NOMO-1 (cell line): ENCODE results near the gene PLEK2.
"Not testable (repeated sequence)": the region's sequence is repeated elsewhere in the genome, so short reads cannot be mapped to it uniquely, and the experiment has no call there.

Experiments used
- DNase-seq, 2 experiments: peaks; one replicate each; lab custom pipeline; 2025; ENCODE audit not compliant: unreplicated experiment in 2 of 2; lab: John Stamatoyannopoulos, UW

The PLEK2 gene

DNA sequence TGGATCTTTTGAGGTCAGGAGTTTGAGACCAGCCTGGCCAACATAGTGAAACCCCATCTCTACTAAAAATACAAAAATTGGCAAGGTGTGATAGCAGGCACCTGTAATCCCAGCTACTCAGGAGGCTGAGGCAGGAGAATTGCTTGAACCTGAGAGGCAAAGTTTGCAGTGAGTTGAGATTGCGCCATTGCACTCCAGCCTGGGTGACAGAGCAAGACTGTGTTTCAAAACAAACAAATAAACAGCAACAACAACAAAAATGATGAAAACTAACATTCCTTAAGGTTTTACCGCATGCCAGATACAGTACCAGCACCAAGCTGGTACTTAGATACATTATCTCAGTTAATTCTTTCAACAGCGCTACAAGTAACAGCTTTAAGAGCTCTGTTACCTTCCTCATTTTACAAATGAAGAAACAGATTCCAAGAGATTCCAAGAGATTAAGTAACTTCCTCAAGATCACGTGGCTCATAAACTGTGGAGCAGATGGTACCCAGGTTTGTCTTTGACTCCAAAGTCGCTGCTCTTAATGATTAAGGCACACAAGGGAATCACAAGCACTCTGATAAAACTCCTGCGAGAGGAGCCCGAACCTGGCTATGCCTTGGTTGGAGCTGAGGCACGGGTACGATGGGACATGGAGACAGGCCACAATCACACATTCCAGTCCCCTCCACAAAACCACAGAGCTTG lies 17.7 kb upstream of the PLEK2 start:
- DNase-seq = no peak

DNA sequence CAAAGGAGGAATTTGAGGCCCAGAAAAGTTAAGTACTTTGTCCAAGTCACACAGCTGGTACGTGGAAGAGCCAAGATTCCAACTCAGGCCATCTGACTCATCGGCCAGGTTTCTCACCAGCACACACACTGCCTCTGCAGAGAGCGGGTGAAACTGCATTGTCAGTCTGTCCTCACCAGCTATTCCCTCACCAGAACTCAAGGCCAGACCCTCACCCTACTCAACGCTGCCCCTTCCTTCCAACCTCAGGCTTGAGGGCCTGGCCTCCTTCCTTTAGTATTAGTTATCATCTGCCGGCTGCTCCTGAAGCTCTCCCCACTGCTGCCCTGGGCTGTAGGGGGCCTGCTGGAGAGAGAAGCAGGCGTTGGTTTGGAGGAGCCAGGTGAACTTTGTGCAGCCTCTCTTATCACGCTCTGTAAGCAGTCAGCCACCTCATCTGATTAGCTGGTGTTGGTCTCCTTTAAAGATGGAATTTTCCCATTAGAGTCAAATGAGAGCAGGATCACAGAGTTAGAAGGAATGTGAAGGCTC lies 16.6 kb upstream of the PLEK2 start:
- no peak for DNase-seq

DNA sequence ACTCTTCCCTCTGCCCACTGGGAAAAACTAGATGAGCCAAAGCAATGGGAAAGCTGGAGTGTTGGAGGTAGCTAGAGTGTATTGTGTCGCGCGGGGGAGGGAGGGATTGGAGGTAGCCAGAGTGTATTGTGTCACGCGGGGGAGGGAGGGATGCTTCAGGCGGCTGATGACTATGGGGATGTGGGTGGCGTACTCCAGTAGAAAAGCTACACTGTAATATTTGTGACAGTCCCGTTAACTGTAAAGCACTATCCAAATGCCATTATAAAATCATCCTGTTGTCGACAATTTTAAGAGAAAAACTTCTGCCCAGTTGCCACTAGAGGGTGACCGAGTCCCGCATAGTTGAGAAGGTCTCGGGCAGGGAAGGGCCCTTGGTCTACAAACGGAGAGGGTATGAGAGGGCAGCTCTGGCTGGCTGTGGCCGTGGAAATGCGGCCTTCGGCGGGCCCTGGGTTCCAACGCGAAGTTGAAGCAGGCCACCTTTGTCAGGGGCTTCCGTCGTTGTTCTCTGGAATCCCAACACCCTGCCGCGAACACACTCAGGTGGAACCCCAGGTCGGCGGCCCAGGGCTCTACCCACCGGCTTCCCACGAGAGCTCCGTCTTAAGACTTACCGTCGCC lies 15.1 kb upstream of the PLEK2 start:
- DNase-seq = peak; percentile 57 to 78

DNA sequence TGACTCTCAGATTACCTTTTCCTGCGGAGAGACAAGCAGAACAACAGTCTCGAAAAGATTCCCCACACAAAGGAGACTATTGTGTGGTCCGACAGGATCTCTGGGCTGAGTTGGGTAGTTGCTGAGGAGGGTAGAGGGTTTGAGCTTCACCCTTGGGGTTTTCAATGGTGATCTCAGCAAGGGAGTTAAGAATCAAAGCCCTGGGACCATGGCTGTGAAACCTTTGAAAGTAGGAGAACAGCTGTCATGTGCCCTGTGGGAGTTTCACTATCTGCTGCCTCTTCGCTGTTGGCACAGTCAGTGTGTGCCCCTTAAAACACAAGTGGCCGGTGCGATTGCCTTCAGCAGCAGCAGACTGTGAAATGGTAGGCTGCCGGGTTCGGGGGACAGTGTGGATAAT lies 14.2 kb upstream of the PLEK2 start:
- no peak for DNase-seq

DNA sequence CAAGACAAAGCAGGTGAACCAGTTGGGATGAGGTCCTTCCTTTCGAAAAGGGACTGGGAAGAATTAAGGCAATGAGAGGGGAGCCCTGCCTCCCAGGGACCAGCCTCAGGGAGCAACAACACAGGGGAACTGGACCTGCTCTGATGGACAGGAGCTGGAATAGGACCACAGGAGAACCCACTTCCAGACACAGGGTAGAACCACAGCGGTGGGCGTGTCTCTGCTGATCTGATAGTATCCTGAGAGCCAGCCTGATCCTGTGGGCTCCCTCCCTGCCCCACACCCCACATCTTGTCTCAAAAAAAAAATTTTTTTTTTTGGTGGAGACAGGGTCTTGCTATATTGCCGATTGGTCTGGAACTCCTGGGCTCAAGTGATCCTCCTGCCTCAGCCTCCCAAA lies 13.6 kb upstream of the PLEK2 start:
- DNase-seq = no peak

DNA sequence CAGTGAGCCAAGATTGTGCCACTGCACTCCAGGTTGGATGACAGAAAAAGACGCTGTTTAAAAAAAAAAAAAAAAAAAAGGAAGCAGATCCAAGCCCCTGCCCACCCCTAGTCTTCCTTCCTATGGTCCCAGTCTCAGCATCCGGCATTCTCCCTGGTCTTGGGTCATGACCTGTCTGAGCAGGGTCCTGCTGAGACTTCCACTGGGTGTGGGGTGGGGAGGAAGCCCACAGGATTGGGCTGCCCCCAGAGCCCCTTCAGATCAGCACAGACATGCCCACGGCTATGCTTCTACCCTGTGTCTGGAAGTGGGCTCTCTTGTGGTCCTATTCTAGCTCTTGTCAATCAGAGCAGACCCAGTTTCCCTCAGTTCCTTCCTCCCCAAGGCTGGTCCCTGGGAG lies 12.6 kb upstream of the PLEK2 start:
- no peak for DNase-seq

DNA sequence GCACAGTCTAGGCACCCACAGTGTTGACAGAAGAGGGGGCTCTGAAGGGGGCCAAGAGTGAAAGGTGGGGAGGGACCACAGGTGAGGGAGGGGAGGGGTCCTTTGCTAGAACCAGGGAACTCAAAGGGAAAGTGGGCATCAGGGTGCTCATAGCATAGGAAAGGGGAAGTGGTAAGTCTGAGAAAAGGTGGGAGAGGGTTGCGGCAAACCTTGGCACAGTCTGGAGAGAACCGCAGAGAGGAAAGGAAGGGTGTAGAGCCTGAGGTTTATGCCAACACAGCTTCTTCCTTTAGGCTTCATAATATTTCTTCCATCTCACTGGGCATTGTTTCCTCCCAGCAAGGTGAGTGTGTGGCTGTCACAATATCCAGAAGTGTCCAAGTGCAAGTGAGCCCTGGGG lies 11.5 kb upstream of the PLEK2 start:
- DNase-seq = peak; percentile 31 to 33

DNA sequence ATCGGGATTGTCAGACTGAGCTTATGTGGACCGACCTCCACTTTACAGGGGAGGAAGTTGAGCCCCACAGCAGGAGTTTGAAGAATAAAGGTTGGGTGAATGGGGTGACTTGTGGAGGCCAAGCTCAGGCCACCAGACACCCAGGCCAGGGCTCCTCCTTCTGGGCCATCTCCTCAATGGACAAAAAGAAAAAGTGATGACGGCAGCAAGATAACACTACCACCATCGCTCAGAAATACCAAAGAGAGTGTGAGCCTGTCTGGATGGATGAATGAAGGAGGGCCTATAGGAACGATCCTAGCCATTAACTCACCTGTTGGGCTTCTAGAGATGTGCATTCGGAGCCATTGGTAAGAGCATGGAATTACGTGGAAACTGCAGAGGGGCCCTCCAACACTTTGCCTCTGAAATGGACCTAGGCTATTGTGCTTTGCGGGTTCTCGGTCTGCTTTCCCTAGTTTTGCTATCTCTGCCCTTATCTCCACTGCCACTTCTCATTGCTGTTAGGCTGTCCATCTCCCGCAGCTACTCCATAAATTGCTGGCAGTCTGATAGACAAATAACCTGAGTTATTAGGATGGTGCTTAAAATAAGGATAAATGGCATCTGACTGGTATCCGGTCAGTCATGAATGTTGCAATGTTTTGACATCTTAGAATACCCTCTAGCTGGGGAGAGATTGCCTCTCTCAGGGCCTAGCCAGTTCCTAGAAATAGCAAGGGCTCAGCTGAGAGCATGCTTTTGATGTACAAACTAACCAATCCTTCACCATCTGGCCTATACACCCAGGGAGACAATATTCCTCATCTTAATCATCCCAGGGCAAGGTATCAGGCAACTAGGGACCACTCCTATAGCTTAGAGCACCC lies 9.6 kb upstream of the PLEK2 start:
- no peak for DNase-seq

DNA sequence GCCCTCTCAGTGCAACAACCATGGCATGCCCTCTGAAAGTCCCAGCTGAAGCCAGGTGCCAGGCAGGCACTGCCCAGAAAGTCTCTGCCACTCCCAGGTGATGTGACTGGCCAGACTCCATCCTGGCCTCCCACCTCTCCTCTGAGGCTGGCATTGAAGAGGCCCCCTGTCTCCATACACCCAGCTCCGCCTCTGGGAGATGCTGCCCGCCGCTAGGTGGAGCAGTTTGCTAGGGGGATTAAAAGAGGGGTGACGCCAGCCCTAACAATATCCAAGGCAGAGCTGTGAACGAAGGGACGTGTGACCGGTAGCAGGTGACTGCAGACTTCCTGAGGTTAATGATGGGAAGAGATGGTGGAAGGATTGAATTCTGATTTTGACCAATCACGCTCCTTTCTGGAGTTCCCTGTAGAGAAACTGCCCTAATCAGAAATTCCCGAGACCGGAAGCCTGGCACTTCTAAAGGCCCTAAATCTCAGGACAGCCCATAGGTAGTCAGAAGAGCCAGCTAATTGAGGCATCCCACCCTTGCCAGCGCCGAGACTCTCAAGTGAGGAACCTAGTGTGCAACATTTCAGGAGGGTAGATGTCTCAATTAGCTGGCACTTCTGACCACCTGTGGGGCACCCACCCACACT lies 8.3 kb upstream of the PLEK2 start:
- DNase-seq = peak; percentile 43 to 47

DNA sequence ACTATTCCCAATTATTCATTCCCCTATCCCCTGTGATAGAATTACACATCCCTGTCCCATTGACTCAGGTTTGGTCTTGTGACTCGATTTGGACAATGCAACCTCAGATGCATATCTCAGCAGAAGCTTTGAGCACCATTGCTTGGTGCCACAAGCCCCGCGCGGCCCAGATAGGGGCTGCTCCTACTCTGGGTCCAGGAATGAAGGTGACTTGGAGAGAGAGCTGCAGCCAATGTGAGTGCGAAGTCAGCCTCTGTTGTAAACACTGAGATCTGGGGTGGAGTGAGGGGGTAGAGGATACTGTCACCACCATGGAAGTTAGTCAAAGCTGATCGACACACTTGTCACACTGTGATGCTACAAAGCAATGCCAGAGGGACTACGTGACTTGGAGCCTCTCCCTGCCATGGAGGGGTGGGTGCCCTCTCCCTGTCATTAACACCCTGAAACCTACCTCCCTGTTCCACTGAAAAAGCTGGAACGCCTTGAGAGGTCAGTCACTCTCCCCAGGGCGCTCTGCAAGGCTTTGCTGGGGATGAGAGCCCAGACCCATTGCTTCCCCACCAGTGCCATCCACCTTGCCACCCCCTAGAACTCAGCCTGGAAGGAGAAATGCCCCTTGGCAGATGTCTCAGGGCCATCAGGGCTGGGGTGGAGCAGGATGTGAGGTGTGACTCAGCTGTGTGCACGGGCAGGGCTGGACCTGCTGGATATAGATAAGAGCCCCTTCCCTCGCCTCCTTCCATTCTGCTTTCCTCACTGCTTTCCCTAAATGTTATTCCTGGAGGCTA lies 6.6 kb upstream of the PLEK2 start:
- DNase-seq = no peak

DNA sequence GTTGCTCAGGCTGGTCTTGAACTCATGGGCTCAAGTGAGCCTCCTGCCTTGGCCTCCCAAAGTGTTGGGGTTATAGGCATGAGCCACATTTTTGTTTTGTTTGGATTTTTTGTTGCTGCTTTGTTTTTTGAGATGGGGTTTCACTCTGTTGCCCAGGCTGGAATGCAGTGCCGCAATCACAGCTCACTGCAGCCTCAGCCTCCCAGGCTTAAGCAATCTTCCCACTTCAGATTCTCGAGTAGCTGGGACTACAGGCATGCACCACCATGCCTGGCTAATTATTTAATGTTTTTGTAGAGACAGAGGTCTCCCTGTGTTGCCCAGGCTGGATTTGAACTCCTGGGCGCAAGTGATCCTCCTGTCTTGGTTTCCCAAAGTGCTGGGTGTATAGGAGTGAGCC lies 5.7 kb upstream of the PLEK2 start:
- DNase-seq = no peak

DNA sequence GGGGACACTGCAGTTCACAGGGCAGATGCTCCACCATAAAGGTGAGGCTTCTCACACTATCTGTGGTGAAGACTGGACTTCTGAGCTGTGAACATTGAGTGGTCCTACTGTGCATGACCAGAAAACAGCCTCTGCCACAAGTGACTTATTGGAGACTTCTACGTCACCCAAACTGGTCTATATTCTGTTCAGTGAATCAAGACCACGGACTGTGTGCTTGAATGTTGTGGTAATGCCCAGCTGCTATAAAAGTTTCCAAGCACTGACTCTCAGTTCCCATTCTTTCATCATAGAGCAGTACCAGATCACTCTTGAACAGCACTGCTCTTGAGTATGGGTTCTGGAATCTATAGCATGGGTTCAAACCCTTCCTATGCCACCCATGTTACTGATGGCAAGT lies 4.8 kb upstream of the PLEK2 start:
- peak in 1 of 2 experiments; percentile 21 for DNase-seq

DNA sequence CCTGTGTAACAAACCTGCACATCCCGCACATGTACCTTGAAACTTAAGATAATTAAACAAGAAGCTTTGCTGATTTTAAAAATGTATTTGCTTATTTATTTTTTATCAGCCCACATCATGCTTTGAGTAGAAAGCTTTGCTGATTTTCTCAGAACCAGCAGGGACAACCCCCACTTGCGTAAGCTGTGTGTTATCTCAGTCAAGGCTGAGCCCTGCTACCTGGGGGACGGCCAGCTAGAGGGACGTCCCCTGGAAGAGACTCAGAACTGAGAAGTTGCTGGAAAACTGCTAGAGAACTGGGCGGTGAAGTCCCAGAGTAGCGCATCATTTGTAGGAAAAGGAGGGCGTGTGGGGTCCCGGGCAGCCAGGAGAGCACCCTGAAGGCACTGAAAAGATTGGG lies 4.1 kb upstream of the PLEK2 start:
- no peak for DNase-seq

DNA sequence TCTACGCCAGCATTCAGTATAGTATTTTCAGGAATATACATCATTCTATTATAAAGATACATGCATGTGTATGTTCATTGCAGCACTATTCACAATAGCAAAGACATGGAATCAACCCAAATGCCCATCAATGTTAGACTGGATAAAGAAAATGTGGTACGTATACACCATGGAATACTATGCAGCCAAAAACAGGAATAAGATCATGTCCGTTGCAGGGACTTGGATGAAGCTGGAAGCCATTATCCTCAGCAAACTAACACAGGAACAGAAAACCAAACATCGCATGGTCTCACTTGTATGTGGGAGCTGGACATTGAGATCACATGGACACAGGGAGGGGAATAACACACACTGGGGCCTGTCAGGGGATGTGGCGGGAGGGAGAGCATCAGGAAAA lies 3.6 kb upstream of the PLEK2 start:
- not testable (repeated sequence) for DNase-seq

DNA sequence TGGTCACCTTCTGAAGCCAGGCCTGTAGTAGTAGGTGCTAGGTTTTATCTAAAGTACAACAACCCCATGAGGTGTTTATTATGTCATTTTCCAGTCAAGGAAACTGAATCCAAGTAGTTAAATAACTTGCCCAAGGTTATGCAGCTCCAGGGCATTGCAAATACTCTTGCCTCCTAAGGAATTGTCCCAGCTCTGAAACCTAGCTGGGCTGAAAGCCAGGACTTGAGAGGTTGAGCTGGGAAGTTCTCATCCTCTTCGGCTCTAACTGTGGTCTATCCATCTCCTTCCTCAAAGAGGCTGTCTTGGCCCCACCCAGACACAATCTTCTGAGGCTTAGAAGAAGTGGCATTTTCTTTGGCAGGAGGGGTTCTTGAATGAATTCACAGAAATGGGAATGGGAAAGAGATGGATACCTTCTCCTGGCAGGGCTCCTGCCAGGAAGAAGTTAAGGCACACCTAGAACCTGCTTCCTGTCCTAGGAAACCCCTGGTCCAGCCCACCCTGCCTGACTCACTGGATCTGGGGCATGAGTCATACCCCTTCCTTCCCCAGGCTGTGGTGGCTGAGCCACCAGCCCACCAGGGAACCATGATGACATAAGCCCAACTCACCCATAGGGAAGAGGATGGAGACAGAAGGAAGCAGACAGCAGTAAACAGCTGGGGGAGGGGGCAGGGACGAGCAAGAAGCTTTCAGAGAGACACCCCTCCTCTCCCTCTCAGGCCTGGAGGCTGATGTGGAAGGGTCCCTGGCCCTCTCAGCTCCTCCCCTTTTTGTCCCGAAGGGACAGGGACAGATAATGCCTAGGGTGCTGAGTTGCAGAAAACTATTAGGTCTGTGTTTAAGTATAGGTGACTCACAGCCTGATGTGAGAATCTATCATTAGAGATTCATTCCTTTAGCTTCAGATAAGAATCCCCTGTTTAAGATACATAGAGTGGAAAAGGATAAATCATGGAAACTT lies 2.1 kb upstream of the PLEK2 start:
- DNase-seq = peak in 1 of 2 experiments; percentile 27

DNA sequence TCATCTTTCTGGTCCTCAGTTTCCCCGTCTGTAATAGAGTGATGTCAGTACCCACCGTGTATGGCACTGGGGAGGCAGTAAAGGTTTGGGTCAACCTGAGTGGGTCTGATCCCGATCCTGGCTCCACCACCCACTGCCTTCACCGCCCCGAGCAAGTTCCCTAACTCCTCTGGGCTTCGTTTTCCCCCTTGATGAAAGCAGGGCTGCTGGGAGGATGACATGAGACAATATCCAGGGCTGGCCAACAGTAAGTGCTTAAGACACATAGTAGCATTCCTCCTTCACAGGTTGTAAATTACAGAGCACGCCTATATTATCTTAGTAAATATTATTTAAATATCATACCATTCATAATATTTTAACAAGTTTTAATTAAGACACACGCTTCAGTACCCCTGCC lies 595 bp downstream of the PLEK2 start:
- no peak for DNase-seq

DNA sequence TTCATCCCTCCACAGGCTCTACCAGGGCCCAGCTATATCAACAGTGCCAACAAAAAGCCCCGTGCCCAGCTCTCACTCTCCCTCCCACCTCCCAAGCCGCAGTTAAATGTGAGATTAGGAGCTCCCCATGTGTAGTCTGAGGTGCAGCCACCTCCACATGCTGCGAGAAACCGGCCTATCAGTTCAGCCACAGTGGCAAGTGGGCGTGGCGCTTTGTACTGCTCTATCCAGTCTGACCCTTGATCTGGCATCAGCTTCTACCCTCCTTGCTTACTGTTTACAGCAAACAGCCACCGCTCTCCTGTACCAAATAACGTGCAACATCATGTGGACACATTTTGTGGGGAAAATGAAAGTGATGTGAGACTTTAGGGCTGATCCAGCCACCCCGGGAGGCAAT lies 1.7 kb downstream of the PLEK2 start:
- DNase-seq = no peak

DNA sequence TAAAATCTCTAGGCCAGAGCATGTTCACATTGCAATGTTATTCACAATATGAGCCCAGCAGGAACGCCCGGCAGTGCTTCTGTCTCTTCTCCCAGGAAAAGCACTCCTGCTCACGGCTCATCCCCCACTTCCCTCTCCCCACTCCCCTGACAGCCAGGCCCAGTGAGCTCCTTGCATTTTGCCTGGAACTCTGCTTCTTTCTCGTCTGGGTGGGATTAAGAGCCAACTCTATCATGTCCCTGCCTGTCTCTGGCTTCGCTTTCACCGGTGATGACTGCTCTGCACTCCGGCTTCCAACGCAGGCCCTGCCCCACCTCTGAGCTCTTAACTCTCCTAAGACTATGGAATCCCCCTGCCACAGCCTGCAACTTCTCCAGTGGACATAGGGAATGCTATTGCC lies 2.5 kb downstream of the PLEK2 start:
- DNase-seq = no peak

DNA sequence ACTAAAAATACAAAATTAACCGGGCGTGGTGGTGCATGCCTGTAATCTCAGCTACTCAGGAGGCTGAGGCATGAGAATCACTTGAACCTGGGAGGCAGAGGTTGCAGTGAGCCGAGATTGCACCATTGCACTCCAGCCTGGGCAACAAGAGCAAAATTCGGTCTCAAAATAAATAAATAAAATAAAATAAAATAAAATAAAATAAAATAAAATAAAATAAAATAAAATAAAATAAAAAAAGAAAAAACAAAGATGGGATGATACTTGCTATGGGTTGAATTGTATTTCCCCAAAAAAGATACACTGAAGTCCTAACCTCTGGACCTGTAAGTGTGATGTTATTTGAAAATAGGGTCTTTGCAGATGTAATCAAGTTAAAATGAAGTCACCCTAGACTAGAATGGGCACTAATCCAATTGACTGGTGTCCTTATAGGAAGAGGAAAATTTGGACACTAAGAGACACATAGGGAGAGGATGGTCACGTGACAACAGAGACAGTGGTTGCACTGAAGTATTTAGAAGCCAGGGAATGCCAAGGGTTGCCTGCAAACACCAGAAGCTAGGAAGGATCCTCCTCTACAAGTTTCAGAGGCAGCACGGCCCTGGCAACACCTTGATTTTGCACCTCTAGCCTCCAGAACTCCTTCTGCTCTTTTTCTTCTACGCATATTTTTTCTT lies 3.7 kb downstream of the PLEK2 start:
- DNase-seq = not testable (repeated sequence)
